HEK293 (cell line): Measurements from ENCODE around the gene DNAJC27.

Experiments used
- CTCF ChIA-PET: fragments of 350-600 bp; formaldehyde crosslinking; extraction: SDS; loops from one replicate; lab custom pipeline; 2021; ENCODE audit warnings: antibody characterized with exemption; lab: Yijun Ruan, JAX
- POLR2A ChIA-PET: fragments of 300-600 bp; formaldehyde crosslinking; extraction: SDS; loops from one replicate; lab custom pipeline; 2020; ENCODE audit warnings: antibody characterized with exemption, inconsistent platforms; lab: Yijun Ruan, JAX
- H3K27ac ChIP-seq: fragments of 200-500 bp; sonication (Bioruptor generic); 2 replicates; pipeline ENCODE4 v1.5.1; 2014; ENCODE audit warnings: low read depth, low read length, control low read depth, inconsistent platforms; ENCODE audit errors: extremely low read depth
- H3K36me3 ChIP-seq, 2 experiments: fragments of 200-500 bp in 1 of 2; sonication (Bioruptor generic) in 1 of 2; 1 replicate in 1 of 2; 2 replicates in 1 of 2; pipeline ENCODE4 v1.5.1; 2014 to 2017; ENCODE audit warnings: inconsistent platforms in 2 of 2, low read length in 2 of 2; ENCODE audit not compliant: control insufficient read depth in 2 of 2, insufficient read depth in 1 of 2
- H3K4me1 ChIP-seq: fragments of 200-500 bp; sonication (Bioruptor generic); 2 replicates; pipeline ENCODE4 v1.5.1; 2014; ENCODE audit warnings: mild to moderate bottlenecking, low read length, inconsistent platforms; ENCODE audit not compliant: control insufficient read depth, insufficient read depth
- H3K4me3 ChIP-seq: 2 replicates; pipeline ENCODE4 v1.5.1; 2011; ENCODE audit warnings: low read depth, mild to moderate bottlenecking, control low read depth, low read length, moderate library complexity
- H3K9me3 ChIP-seq: fragments of 200-500 bp; sonication (Bioruptor generic); 2 replicates; pipeline ENCODE4 v1.5.1; 2014; ENCODE audit warnings: low read depth, low read length, inconsistent platforms; ENCODE audit not compliant: control insufficient read depth, insufficient read depth
- FEZF1 ChIP-seq: fragments of 450-650 bp; formaldehyde crosslinking; IDR thresholded peaks from 2 replicates; pipeline ENCODE4 v1.5.1; 2016; ENCODE audit warnings: missing biosample characterization, missing genetic modification characterization
- KLF10 ChIP-seq: fragments of 450-650 bp; IDR thresholded peaks from 2 replicates; pipeline ENCODE4 v1.5.1; 2018; ENCODE audit warnings: missing biosample characterization, mild to moderate bottlenecking, missing genetic modification characterization
- KLF8 ChIP-seq: fragments of 450-650 bp; formaldehyde crosslinking; IDR thresholded peaks from 2 replicates; pipeline ENCODE4 v1.5.1; 2016; ENCODE audit warnings: missing biosample characterization, missing genetic modification characterization
- SETDB1 ChIP-seq: IDR thresholded peaks from one replicate; pipeline ENCODE4 v1.6.1; 2017; ENCODE audit warnings: mild to moderate bottlenecking, low read length, moderate library complexity, mixed read lengths; ENCODE audit not compliant: insufficient read length
- SP7 ChIP-seq: fragments of 450-650 bp; formaldehyde crosslinking; IDR thresholded peaks from 2 replicates; pipeline ENCODE4 v1.5.1; 2016; ENCODE audit warnings: missing biosample characterization, missing genetic modification characterization
- TSHZ1 ChIP-seq: fragments of 450-650 bp; formaldehyde crosslinking; IDR thresholded peaks from 2 replicates; pipeline ENCODE4 v1.5.1; 2016; ENCODE audit warnings: missing biosample characterization, missing genetic modification characterization, borderline replicate concordance
- ZBTB7A ChIP-seq: fragments of 450-650 bp; formaldehyde crosslinking; IDR thresholded peaks from 2 replicates; pipeline ENCODE4 v1.5.1; 2016; ENCODE audit warnings: low read depth, missing biosample characterization, missing genetic modification characterization
- ZEB2 ChIP-seq: fragments of 450-650 bp; formaldehyde crosslinking; IDR thresholded peaks from 2 replicates; pipeline ENCODE4 v1.5.1; 2016; ENCODE audit warnings: missing biosample characterization, missing genetic modification characterization
- ZFP41 ChIP-seq: fragments of 450-650 bp; formaldehyde crosslinking; IDR thresholded peaks from 2 replicates; pipeline ENCODE4 v1.5.1; 2016; ENCODE audit warnings: missing biosample characterization, missing genetic modification characterization, borderline replicate concordance
- ZNF121 ChIP-seq: fragments of 450-650 bp; formaldehyde crosslinking; IDR thresholded peaks from 2 replicates; pipeline ENCODE4 v1.5.1; 2016; ENCODE audit warnings: missing biosample characterization, missing genetic modification characterization
- ZNF19 ChIP-seq: fragments of 450-650 bp; formaldehyde crosslinking; IDR thresholded peaks from 2 replicates; pipeline ENCODE4; 2016; ENCODE audit warnings: missing biosample characterization, missing genetic modification characterization, low read depth
- ZNF2 ChIP-seq: fragments of 450-650 bp; formaldehyde crosslinking; IDR thresholded peaks from 2 replicates; pipeline ENCODE4 v1.5.1; 2016; ENCODE audit warnings: missing biosample characterization, missing genetic modification characterization
- ZNF280D ChIP-seq: fragments of 450-650 bp; formaldehyde crosslinking; IDR thresholded peaks from 2 replicates; pipeline ENCODE4 v1.5.1; 2016; ENCODE audit warnings: missing biosample characterization, missing genetic modification characterization
- ZNF292 ChIP-seq: fragments of 450-650 bp; formaldehyde crosslinking; IDR thresholded peaks from 2 replicates; pipeline ENCODE4 v1.5.1; 2016; ENCODE audit warnings: low read depth, missing biosample characterization, missing genetic modification characterization, borderline replicate concordance
- ZNF311 ChIP-seq: fragments of 450-650 bp; formaldehyde crosslinking; IDR thresholded peaks from 2 replicates; pipeline ENCODE4 v1.5.1; 2017; ENCODE audit warnings: missing biosample characterization, missing genetic modification characterization, borderline replicate concordance
- ZNF335 ChIP-seq: fragments of 450-650 bp; formaldehyde crosslinking; conservative IDR thresholded peaks from 2 replicates; pipeline ENCODE4 v1.5.1; 2016; ENCODE audit warnings: missing biosample characterization, missing genetic modification characterization
- ZNF354C ChIP-seq: fragments of 450-650 bp; formaldehyde crosslinking; IDR thresholded peaks from 2 replicates; pipeline ENCODE4 v1.5.1; 2016; ENCODE audit warnings: missing biosample characterization, missing genetic modification characterization, low read depth, borderline replicate concordance
- ZNF555 ChIP-seq: fragments of 450-650 bp; formaldehyde crosslinking; conservative IDR thresholded peaks from 2 replicates; pipeline ENCODE4 v1.5.1; 2017; ENCODE audit warnings: missing biosample characterization, mild to moderate bottlenecking, missing genetic modification characterization, inconsistent platforms
- ZNF701 ChIP-seq: fragments of 450-650 bp; formaldehyde crosslinking; IDR thresholded peaks from 2 replicates; pipeline ENCODE4 v1.5.1; 2016; ENCODE audit warnings: missing biosample characterization, missing genetic modification characterization

The DNAJC27 gene

GRCh38 chr2:24894750-24895149, 77.0 kb downstream of the DNAJC27 start:
- ChIA-PET CTCF (no interaction called here), POLR2A (no interaction called here)
- H3K4me3 ChIP-seq: no peak overlapping the region
- no peaks in the 10 kb centered on the region for H3K4me1 ChIP-seq
- peaks cover 0 to 33% of the 10 kb centered on the region in 2 experiments for H3K36me3 ChIP-seq
- H3K9me3 ChIP-seq: no peaks in the 10 kb centered on the region
- H3K27ac ChIP-seq: no peak overlapping the region
- TF ChIP-seq ZNF2 (tag by site-specific recombination) (no peak), SP7 (tag by site-specific recombination) (0 out of 2 replicates have a peak, but pooled peaks have one; percentile 26), ZNF311 (0 out of 2 replicates have a peak, but pooled peaks have one; percentile 40), KLF8 (tag by site-specific recombination) (peak; percentile 60), SETDB1 (peak; percentile 95), TSHZ1 (tag by site-specific recombination) (0 out of 2 replicates have a peak, but pooled peaks have one; percentile 29), ZNF555 (tag by site-specific recombination) (no peak), ZNF280D (tag by site-specific recombination) (0 out of 2 replicates have a peak, but pooled peaks have one; percentile 34)

GRCh38 chr2:24893934-24894333, 77.8 kb downstream of the DNAJC27 start:
- ChIA-PET CTCF (interaction anchor here (0.6 kb wide), 1 partner anchor 887 kb away, joined by 3 read pairs; no protein-coding TSS in a partner anchor), POLR2A (no interaction called here)
- Histone ChIP-seq H3K4me3 (no peak overlapping the region), H3K9me3 (no peaks in the 10 kb centered on the region), H3K36me3 (peaks cover 3 to 31% of the 10 kb centered on the region in 2 experiments), H3K27ac (no peak overlapping the region), H3K4me1 (no peaks in the 10 kb centered on the region)
- no peak for TF ChIP-seq ZNF19 (tag by site-specific recombination)
- no peak for TF ChIP-seq FEZF1 (tag by site-specific recombination)
- no peak for TF ChIP-seq ZNF335 (tag by site-specific recombination)
- no peak for TF ChIP-seq ZNF701 (tag by site-specific recombination)
- TF ChIP-seq ZNF121 (tag by site-specific recombination): no peak
- TF ChIP-seq ZFP41 (tag by site-specific recombination): no peak
- TF ChIP-seq ZEB2: no peak
- no peak for TF ChIP-seq KLF10
- TF ChIP-seq ZNF354C: no peak
- TF ChIP-seq ZBTB7A (tag by site-specific recombination): no peak
- no peak for TF ChIP-seq ZNF292 (tag by site-specific recombination)
